Measurements from ENCODE around the gene DZANK1.

DNA sequence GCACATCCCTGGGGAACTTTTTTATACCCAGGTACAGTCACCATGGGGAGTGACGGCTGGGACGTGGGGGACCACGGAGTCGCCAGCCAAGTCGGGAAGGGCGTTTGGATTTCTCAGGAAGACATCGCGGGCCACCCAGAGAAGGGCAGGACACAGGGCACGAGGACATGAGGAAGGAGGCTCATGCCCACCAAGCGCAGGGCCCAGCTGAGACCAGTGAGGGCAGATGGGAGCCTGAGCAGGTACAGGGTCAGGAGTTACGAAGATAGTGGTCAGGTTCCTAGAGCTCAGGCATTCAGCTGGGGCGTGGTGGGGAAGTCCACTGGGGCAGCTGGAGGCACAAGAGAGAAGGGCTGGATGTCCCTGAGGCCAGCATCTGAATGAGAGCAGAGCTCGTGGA is 103.9 kb downstream of the DZANK1 start:
- TF ChIP-seq POLR2AphosphoS5 (IDR thresholded peaks at IDR 0.05; ENCODE audit: low read depth, low read length) (no peak), POLR2A (IDR thresholded peaks at IDR 0.05; ENCODE audit: low read depth, low read length) (no peak), PAX5 (IDR thresholded peaks at IDR 0.05; ENCODE audit: insufficient read depth, low read length, severe bottlenecking) (no peak), TAF1 (IDR thresholded peaks at IDR 0.05; ENCODE audit: low read depth, low read length) (no peak)
